Activated CD4-positive, alpha-beta T cell treated with anti-CD3 and anti-CD28 coated beads, Interleukin-2, amount 50 U/mL, for 4 hours (primary cell): ENCODE measurements around the gene TLE5.
"Not testable (repeated sequence)": the region's sequence is repeated elsewhere in the genome, so short reads cannot be mapped to it uniquely, and the experiment has no call there.

ENCODE experiments used
- DNase-seq, 2 experiments: peaks; one replicate each; pipeline ENCODE4 v3.0.0-alpha.2; 2020

Gene TLE5

GRCh38 chr19:3020321-3020960, 41.9 kb downstream of the TLE5 start:
- no peak for DNase-seq

DNA sequence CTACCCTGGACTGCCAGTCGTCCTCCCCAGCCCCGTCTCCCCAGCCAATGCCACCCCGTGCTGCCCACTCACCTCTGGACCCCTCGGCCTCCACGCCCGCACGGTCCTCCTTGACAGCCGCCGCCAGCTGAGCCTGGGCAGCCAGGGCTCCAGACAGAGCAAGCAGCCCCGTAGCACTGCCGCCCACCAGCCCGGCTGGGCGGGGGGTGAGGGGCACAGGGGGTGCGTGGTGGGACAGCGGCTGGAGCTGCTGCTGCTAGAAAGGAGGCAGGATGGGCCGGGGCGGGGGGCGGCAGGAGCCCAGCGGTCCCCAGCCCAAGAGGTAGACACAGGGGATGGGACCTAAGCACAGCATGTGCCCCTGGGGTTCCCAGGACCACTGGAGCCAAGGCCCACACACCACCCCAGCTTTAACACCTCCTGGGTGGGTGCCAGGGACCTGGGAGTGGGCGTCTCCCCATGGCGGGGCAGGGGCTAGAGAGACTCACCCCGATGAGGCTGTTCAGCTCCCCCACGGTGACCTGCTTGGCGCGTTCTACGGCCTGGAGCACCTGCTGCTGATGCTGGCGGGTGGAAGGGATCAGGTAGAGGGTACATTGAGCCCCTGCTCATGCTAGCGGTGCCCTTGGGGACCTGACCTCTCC, 43.0 kb downstream of the TLE5 start:
- DNase-seq, result no peak

DNA sequence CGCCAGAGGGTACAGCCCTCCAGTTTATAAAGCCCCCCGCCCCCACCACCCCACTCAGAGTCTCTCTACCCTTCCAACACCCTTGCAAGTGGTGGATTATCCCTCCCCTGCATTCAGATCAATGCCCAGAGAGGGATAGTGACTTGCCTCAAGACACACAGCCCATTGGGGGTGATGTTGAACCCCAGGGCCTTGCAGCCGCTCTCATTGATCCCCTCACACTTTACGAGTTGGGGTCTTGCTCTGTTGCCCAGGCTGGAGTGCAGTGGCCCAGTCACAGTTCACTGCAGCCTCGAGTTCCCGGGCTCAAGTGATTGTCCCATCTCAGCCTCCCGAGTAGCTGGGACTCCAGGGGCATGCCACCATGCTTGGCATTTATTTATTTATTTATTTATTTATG, 44.4 kb downstream of the TLE5 start:
- no peak for DNase-seq

DNA sequence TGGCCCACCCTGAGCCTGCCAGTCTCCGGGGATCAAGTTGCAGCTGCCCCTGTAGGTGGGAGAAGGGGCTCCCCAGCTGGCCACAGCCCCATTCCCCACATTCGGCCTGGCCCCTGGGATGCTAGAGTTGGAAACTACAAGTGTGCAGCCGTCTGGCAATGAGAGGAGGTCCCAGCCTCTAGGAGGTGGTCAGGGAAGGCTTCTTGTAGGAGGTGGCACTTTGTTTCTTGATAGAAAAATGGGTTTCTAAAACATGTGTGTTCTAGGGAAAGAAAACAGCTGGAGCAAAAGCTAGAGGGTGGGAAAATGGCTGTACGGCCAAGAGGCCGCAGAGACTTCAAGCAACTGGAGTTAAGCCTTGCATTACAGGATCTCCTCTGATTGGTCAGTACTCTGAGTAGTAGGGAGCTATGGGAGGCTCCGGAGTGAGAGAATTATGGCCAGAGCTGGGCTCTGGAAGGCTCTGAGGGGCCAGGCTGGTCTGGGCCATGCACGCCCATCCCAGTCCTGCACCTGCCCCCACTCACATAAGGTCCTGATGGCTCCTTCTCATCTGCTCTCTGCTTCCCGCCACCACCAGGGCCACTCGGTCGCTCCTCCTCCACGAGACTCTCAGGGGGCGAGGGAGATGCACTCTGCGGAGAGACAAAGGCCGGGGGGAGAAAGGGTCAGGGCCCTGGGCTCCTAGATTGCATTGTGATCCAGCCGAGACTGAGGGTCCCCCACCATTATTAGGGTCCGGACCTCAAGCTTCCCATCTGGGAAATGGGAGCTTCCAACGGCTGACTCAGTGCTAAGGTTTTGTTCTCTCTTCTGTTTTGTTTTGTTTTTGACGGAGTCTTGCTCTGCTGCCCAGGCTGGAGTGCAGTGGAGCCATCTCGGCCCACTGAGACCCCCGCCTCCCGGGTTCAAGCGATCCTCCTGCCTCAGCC, 46.9 kb downstream of the TLE5 start:
- DNase-seq, result no peak

- DNase-seq, result no peak
Measured at GRCh38 chr19:3014135-3014534, 48.2 kb downstream of the TLE5 start.

GRCh38 chr19:3013263-3013725, 49.0 kb downstream of the TLE5 start:
- no peak for DNase-seq

- no peak for DNase-seq
Measured at GRCh38 chr19:3012621-3013262, 49.6 kb downstream of the TLE5 start.

DNA sequence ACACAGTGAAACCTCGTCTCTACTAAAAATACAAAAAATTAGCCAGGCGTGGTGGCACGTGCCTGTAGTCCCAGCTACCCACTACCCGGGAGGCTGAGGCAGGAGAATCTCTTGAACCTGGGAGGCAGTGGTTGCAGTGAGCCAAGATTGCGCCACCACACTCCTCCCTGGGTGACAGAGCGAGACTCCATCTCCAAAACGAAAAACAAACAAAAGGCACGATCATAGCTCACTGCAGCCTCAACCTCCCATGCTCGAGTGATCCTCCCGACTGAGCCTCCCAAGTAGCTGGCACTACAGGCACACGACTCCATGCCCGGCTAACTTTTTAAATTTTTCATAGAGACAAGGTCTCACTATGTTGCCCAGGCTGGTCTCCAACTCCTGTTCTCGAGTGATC, 50.2 kb downstream of the TLE5 start:
- DNase-seq, result not testable (repeated sequence)

DNA sequence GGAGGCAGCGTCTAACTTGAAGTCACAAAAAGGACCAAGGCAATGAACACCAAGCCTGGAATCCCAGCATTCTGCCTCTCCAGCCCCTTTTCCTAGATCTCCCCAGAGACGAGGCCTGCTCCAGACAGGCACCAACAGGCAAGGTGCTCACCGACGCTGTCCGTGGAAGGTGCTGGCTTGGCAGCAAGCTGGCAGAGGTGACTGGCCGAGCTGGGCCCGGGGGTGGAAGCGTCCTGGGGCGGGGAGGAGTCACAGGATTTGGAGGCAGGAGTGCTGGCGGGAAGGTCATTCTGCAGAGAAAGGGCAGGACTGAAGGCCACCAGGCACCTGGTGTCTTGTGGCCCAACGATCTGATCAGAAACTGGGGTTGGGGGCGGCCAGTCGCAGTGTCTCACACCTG, 51.4 kb downstream of the TLE5 start:
- no peak for DNase-seq

DNA sequence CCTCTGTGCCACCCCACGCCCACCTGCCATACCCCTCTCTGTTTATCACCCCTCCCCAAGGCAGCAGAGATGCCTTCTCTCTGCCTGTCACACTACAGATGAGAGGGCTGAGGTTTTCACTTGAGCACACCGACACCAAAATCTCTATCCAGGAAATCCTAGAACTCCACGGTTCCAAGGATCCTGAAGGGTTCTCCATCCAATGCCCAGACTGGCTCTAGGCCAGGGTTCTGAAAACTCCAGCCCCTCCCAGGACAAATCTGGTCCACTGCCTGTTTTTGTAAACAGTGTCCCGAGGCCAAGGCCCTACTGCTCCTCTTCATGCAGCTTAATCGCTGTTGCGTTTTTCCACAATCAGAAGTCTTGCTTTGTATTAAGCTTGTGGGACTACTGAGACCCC, 53.3 kb downstream of the TLE5 start:
- DNase-seq, result no peak

DNA sequence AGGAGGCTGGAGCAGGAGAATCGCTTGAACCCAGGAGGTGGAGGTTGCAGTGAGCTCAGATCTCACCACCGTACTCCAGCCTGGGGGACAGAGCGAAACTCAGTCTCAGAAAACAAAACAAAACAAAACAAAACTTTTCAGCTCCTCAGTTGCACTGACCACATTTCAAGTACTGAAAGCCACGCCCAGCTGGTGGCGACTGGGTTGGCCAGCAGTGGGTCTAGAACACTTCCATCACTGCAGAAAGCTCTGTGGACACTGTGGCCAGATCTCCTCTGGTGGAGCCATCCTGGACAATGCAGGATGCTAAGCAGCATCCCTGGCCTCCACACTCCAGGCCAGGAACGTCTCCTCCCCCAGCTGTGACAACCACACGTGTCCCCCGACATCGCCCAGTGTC, 54.3 kb downstream of the TLE5 start:
- no peak for DNase-seq

GRCh38 chr19:3006075-3006767, 56.1 kb downstream of the TLE5 start:
- no peak for DNase-seq

- no peak for DNase-seq
Measured at GRCh38 chr19:3005345-3005744, 57.0 kb downstream of the TLE5 start.

GRCh38 chr19:3004522-3004921, 57.8 kb downstream of the TLE5 start:
- DNase-seq, result no peak

DNA sequence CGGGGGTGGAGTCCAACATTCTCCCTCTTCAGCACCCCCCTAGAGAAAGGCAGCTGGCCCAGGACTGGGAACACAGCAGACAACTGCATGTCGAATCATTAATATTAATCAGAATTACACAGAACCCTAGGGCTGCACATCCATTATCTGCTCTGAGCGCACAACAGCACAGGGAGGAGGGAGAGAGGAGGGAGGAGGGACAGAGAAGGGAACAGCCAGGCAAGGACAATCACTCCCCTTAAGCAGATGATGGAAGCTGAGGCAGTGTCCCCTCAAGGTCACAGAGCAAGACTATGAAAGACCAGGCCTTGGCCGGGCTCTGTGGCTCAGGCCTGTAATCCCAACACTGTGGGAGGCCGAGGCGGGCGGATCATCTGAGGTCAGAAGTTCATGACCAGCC, 59.2 kb downstream of the TLE5 start:
- no peak for DNase-seq
